HepG2 (cell line): ENCODE measurements around the gene CLTA. TPM values are rescaled to one million over a fixed set of nuclear protein-coding genes. Genes with fewer than 3 reads are reported as not detected.

Source experiments
- ATAC-seq: fragments of 200-7000 bp; cut with Tn5 transposase; 3 replicates; pipeline ENCODE4 v1.9.1; 2020; ENCODE audit warnings: mild to moderate bottlenecking, moderate library complexity
- BruUV-seq: library from RNA; stranded (reverse); fragments of 400-500 nt; replicated peaks from 2 replicates; lab custom pipeline; 2021; lab: Mats Ljungman, UMichigan
- CTCF ChIA-PET: fragments of 300-600 bp; formaldehyde crosslinking; extraction: SDS; loops from one replicate; lab custom pipeline; 2021; ENCODE audit warnings: low total read pairs, inconsistent platforms, low intra/inter-chr PET ratio; lab: Yijun Ruan, JAX
- POLR2A ChIA-PET: fragments of 350-600 bp; sonication (Branson Sonifier 250); formaldehyde crosslinking; loops from one replicate; lab custom pipeline; 2020; ENCODE audit warnings: antibody characterized with exemption, inconsistent platforms; lab: Yijun Ruan, JAX
- DNase-seq: peaks from one replicate; pipeline ENCODE4 v3.0.0-alpha.2; 2015; ENCODE audit warnings: low spot score
- FAIRE-seq: peaks from 3 replicates; lab custom pipeline; 2011; peaks lifted over from hg19 to GRCh38; lab: Jason Lieb, UNC
- H2AFZ ChIP-seq: one replicate; pipeline ENCODE4 v1.6.1; 2011; ENCODE audit warnings: low read length, inconsistent platforms
- H3K27ac ChIP-seq: fragments of 300-600 bp; 3 replicates; pipeline ENCODE4 v1.8.0; 2011; ENCODE audit warnings: mixed run types, mild to moderate bottlenecking, mixed read lengths, low read length, inconsistent platforms; ENCODE audit not compliant: insufficient read depth; ENCODE audit errors: extremely low read length
- H3K27me3 ChIP-seq, 2 experiments: fragments of 200-600 bp in 1 of 2; 2 replicates in 1 of 2; 3 replicates in 1 of 2; pipeline versions ENCODE4 v1.6.0 to v1.8.0; 2011; ENCODE audit warnings: low read length in 2 of 2, mild to moderate bottlenecking in 2 of 2, moderate library complexity in 2 of 2, inconsistent platforms in 1 of 2; ENCODE audit not compliant: insufficient read depth in 2 of 2, control insufficient read depth in 1 of 2
- H3K36me3 ChIP-seq, 2 experiments: fragments of 200-600 bp in 1 of 2; replicated peaks in 1 of 2; 2 replicates in 1 of 2; 3 replicates in 1 of 2; pipeline versions ENCODE4 v1.5.1 to v1.8.0; 2011; ENCODE audit warnings: low read length in 2 of 2, inconsistent platforms in 1 of 2; ENCODE audit not compliant: insufficient read depth in 2 of 2, control insufficient read depth in 1 of 2
- H3K4me1 ChIP-seq: 2 replicates; pipeline ENCODE4 v1.5.1; 2012; ENCODE audit warnings: low read length, inconsistent platforms; ENCODE audit not compliant: insufficient read depth
- H3K4me2 ChIP-seq: 2 replicates; pipeline ENCODE4 v1.6.0; 2011; ENCODE audit warnings: low read depth, low read length, inconsistent platforms
- H3K4me3 ChIP-seq, 3 experiments: fragments of 200-600 bp in 1 of 3; sonication (generic), shearing (Covaris generic) in 1 of 3; replicated peaks in 1 of 3; 2 replicates each; pipeline ENCODE4 v1.5.1; 2011 to 2016; ENCODE audit warnings: low read length in 3 of 3, inconsistent platforms in 2 of 3, low read depth in 2 of 3, mild to moderate bottlenecking in 2 of 3, control low read depth in 1 of 3, mixed read lengths in 1 of 3; ENCODE audit not compliant: insufficient read depth in 1 of 3
- H3K79me2 ChIP-seq: one replicate; pipeline ENCODE4 v1.6.1; 2011; ENCODE audit warnings: low read length, inconsistent platforms; ENCODE audit not compliant: insufficient read depth
- H3K9ac ChIP-seq: 2 replicates; pipeline ENCODE4 v1.6.0; 2011; ENCODE audit warnings: mild to moderate bottlenecking, low read depth, low read length, inconsistent platforms; ENCODE audit not compliant: insufficient read depth
- H3K9me3 ChIP-seq: 2 replicates; pipeline ENCODE4 v1.5.1; 2012; ENCODE audit warnings: mild to moderate bottlenecking, low read length
- H4K20me1 ChIP-seq: 2 replicates; pipeline ENCODE4 v1.6.0; 2011; ENCODE audit warnings: inconsistent platforms, mild to moderate bottlenecking, low read length, moderate library complexity; ENCODE audit not compliant: insufficient read depth
- CAMTA2 ChIP-seq: sonication (generic); formaldehyde crosslinking; IDR thresholded peaks from 2 replicates; pipeline ENCODE4 v1.4.0; 2020; ENCODE audit warnings: mild to moderate bottlenecking, missing genetic modification reagents, borderline replicate concordance
- GZF1 ChIP-seq: sonication (generic); formaldehyde crosslinking; IDR thresholded peaks from 2 replicates; pipeline ENCODE4 v1.5.1; 2020; ENCODE audit warnings: mild to moderate bottlenecking, missing genetic modification reagents
- LBX2 ChIP-seq: sonication (generic); formaldehyde crosslinking; IDR thresholded peaks from 2 replicates; pipeline ENCODE4 v1.5.0; 2020; ENCODE audit warnings: missing genetic modification reagents, mild to moderate bottlenecking, borderline replicate concordance
- MXD4 ChIP-seq: IDR thresholded peaks from 2 replicates; pipeline ENCODE4 v1.6.1; 2016; ENCODE audit warnings: mild to moderate bottlenecking, missing biosample characterization, missing genetic modification reagents
- ZNF264 ChIP-seq: sonication (generic); formaldehyde crosslinking; IDR thresholded peaks from 2 replicates; pipeline ENCODE4 v1.4.0; 2020; ENCODE audit warnings: missing genetic modification reagents
- ZNF280D ChIP-seq: sonication (generic); formaldehyde crosslinking; IDR thresholded peaks from 2 replicates; pipeline ENCODE4 v1.5.1; 2020; ENCODE audit warnings: mild to moderate bottlenecking, missing genetic modification reagents
- ZNF282 ChIP-seq: fragments of 450-650 bp; IDR thresholded peaks from 2 replicates; pipeline ENCODE4 v1.6.1; 2018; ENCODE audit not compliant: partially characterized antibody
- WGBS: methylation state at CpG from one replicate; pipeline ENCODE4 v1.1.6; 2017; ENCODE audit warnings: low lambda C conversion rate; 5-methylcytosine and 5-hydroxymethylcytosine counted together
- in situ Hi-C: cut with HindIII; loops from 2 replicates; pipeline ENCODE4 v1.10.0; 2017; ENCODE audit warnings: low pct_unique_long_range_greater_than_20kb; ENCODE audit not compliant: extremely low pct_ligation_motif_present
- intact Hi-C: fragments of 100-400 bp; cut with micrococcal nuclease; formaldehyde crosslinking; loops from one replicate; pipeline ENCODE4 v1.10.0; 2022; ENCODE audit not compliant: unreplicated experiment
- polyA plus RNA-seq, 8 experiments: library from polyadenylated mRNA; depleted of rRNA in 3 of 8; stranded (reverse) in 7 of 8; unstranded in 1 of 8; fragments of >200 nt; fragmentation: Illumina TruSeq in 4 of 8; extraction: Trizol in 4 of 8; gene quantifications; 2 replicates each; pipeline versions ENCODE4 v1.2.1 to v1.2.3, GENCODE V29; 2011 to 2016; ENCODE audit warnings: low read depth in 4 of 8, missing spikeins in 1 of 8, mixed read lengths in 1 of 8; ENCODE audit not compliant: insufficient read depth in 1 of 8
- total RNA-seq, 5 experiments: library from RNA; depleted of rRNA; stranded (reverse); fragments of >200 nt; fragmentation: Illumina TruSeq; extraction: Trizol; gene quantifications; 2 replicates each; pipeline ENCODE4 v1.2.3, GENCODE V29; 2016; ENCODE audit warnings: low read depth in 1 of 5

Gene CLTA
- total and polyA plus RNA-seq, 2 of the 13 experiments (the other 11 are each of a cell fraction or from before 2014, with no cell fraction given), result 143 to 222 TPM

DNA sequence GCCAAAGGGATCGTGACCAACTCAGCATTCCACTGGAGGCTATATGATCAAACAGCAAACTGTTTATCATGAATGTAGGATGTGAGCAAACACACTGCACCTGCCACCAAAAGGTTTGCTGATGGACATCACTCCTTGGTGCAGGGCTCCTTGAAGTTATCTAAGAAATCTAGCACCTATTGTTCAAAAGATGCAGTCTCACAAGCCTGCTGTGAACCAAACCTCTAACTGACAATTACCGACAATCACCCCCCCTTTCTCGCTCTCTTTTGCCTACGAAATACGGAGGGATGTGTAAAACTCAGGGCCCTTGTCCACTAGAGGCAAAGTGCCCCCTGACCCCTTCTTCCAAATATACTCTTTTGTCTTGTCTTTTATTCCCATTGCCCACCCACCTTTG, 2.5 kb upstream of the CLTA start (continued):
- TF ChIP-seq MXD4 (CRISPR knock-in tag) (no peak), LBX2 (CRISPR knock-in tag) (no peak), ZNF264 (CRISPR knock-in tag) (no peak)

- Histone ChIP-seq H3K27ac (peak overlapping the region; percentile 76), H3K27me3 (no peaks in the 10 kb centered on the region; a peak in 1 of 5 replicates), H3K4me2 (peak overlapping the region; percentile 87), H4K20me1 (peaks cover 14% of the 10 kb centered on the region), H3K79me2 (peaks cover 37% of the 10 kb centered on the region), H3K9ac (peak overlapping the region; percentile 90), H3K4me1 (peaks cover 36% of the 10 kb centered on the region), H3K36me3 (0 out of 5 replicates have a peak, but pooled peaks cover 0 to 1% of the 10 kb centered on the region in 2 experiments), H3K4me3 (peak overlapping the region; percentile 27 to 86 (median 84)), H3K9me3 (no peaks in the 10 kb centered on the region), H2AFZ (peak overlapping the region; percentile 96)
- DNase-seq (no peak), ATAC-seq (no peak), FAIRE-seq (no peak)
- POLR2A ChIA-PET, result interaction anchor here (0.7 to 5.3 kb wide), 24 partner anchors 8 to 377 kb away, joined by 3 to 62 read pairs (median 5); partner anchors contain the start of gene GNE
- WGBS, result 2% methylated on average over 9 of the region's 9 CpGs
- intact Hi-C loops, result no loop called here
- TSS peak; percentile 95 for BruUV-seq
- TF ChIP-seq ZNF280D (CRISPR knock-in tag), result peak; percentile 39; the same call in 1 of the 2 replicates
- no peak for TF ChIP-seq ZNF282
- TF ChIP-seq GZF1 (CRISPR knock-in tag), result peak; percentile 38; the same call in 1 of the 2 replicates
- no peak for TF ChIP-seq CAMTA2 (CRISPR knock-in tag)
- CTCF ChIA-PET, result no interaction called here
- in situ Hi-C loops, result no loop called here
Observed at GRCh38 chr9:36189976-36190375, 745 bp upstream of the CLTA start.
